ENCODE measurements around the gene HTR7. TPM values are rescaled to one million over a fixed set of nuclear protein-coding genes. Genes with fewer than 3 reads are reported as not detected.

The HTR7 gene
- total RNA-seq, 6 donors from 2014 or later, result 0.54 to 0.64 (median 0.59) TPM; not detected in 3

- DNase-seq (peak in 1 of 2 donors; percentile 72), ATAC-seq (ENCODE audit: low FRiP score in 2 of 2) (peak; percentile 29)
- Histone ChIP-seq H3K27me3 (no peaks in the 10 kb centered on the region), H3K27ac (no peak overlapping the region), H3K36me3 (no peaks in the 10 kb centered on the region), H3K4me1 (no peaks in the 10 kb centered on the region), H3K9me3 (peaks cover 0 to 4% (median 2%) of the 10 kb centered on the region in 4 donors), H3K4me3 (no peak overlapping the region)
- 90 to 95% methylated on average over 7 to 15 of the region's 20 CpGs for WGBS, 2 donors
- TF ChIP-seq EP300 (IDR thresholded peaks at IDR 0.05) (no peak), POLR2AphosphoS5 (IDR thresholded peaks at IDR 0.05) (no peak), POLR2A (IDR thresholded peaks at IDR 0.05) (no peak)
- TF ChIP-seq, protein P1, sequence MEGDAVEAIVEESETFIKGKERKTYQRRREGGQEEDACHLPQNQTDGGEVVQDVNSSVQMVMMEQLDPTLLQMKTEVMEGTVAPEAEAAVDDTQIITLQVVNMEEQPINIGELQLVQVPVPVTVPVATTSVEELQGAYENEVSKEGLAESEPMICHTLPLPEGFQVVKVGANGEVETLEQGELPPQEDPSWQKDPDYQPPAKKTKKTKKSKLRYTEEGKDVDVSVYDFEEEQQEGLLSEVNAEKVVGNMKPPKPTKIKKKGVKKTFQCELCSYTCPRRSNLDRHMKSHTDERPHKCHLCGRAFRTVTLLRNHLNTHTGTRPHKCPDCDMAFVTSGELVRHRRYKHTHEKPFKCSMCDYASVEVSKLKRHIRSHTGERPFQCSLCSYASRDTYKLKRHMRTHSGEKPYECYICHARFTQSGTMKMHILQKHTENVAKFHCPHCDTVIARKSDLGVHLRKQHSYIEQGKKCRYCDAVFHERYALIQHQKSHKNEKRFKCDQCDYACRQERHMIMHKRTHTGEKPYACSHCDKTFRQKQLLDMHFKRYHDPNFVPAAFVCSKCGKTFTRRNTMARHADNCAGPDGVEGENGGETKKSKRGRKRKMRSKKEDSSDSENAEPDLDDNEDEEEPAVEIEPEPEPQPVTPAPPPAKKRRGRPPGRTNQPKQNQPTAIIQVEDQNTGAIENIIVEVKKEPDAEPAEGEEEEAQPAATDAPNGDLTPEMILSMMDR (IDR thresholded peaks at IDR 0.05), result no peak
Observed at GRCh38 chr10:90769946-90770841, 87.6 kb downstream of the HTR7 start.

GRCh38 chr10:90751107-90751997 is 106.5 kb downstream of the HTR7 start:
- Histone ChIP-seq H3K27ac (no peak overlapping the region), H3K27me3 (no peaks in the 10 kb centered on the region), H3K4me1 (no peaks in the 10 kb centered on the region), H3K4me3 (no peak overlapping the region), H3K36me3 (no peaks in the 10 kb centered on the region), H3K9me3 (no peaks in the 10 kb centered on the region)
- no peak for TF ChIP-seq POLR2A (IDR thresholded peaks at IDR 0.05)
- TF ChIP-seq POLR2AphosphoS5 (IDR thresholded peaks at IDR 0.05), result no peak
- TF ChIP-seq, protein P1 (IDR thresholded peaks at IDR 0.05), result peak; percentile 31 to 59 (median 47)
- no peak for TF ChIP-seq EP300 (IDR thresholded peaks at IDR 0.05)
- 35 to 36% methylated on average over 4 of the region's 4 CpGs for WGBS, 2 donors
- ATAC-seq (ENCODE audit: low FRiP score in 2 of 2), result peak in 1 of 2 donors; percentile 71
- peak in 1 of 2 donors; percentile 26 for DNase-seq

- Histone ChIP-seq H3K27ac (no peak overlapping the region), H3K27me3 (no peaks in the 10 kb centered on the region), H3K9me3 (no peaks in the 10 kb centered on the region), H3K4me3 (no peak overlapping the region), H3K4me1 (no peaks in the 10 kb centered on the region), H3K36me3 (no peaks in the 10 kb centered on the region)
- no peak for ATAC-seq (ENCODE audit: low FRiP score in 2 of 2)
- 75 to 87% methylated on average over 3 of the region's 3 CpGs for WGBS, 2 donors
- TF ChIP-seq POLR2A (IDR thresholded peaks at IDR 0.05) (no peak), EP300 (IDR thresholded peaks at IDR 0.05) (no peak), POLR2AphosphoS5 (IDR thresholded peaks at IDR 0.05) (no peak)
- TF ChIP-seq, protein P1 (IDR thresholded peaks at IDR 0.05), result no peak
- DNase-seq, result no peak
Observed at GRCh38 chr10:90746829-90747228, 111.0 kb downstream of the HTR7 start.

- no peak overlapping the region for H3K4me3 ChIP-seq
- no peaks in the 10 kb centered on the region for H3K9me3 ChIP-seq
- 24 to 36% methylated on average over 2 of the region's 2 CpGs for WGBS, 2 donors
- no peak for ATAC-seq (ENCODE audit: low FRiP score in 2 of 2)
- no peak for DNase-seq
- H3K36me3 ChIP-seq, result no peaks in the 10 kb centered on the region
- H3K27me3 ChIP-seq, result no peaks in the 10 kb centered on the region
- no peak overlapping the region for H3K27ac ChIP-seq
- TF ChIP-seq POLR2A (IDR thresholded peaks at IDR 0.05) (no peak), EP300 (IDR thresholded peaks at IDR 0.05) (no peak), POLR2AphosphoS5 (IDR thresholded peaks at IDR 0.05) (no peak)
- TF ChIP-seq, protein P1 (IDR thresholded peaks at IDR 0.05), result no peak
- H3K4me1 ChIP-seq, result no peaks in the 10 kb centered on the region
Observed at GRCh38 chr10:90745565-90745964, 112.3 kb downstream of the HTR7 start.
